GM12878 (cell line): ENCODE results near the gene TRMT1. TPM values are rescaled to one million over a fixed set of nuclear protein-coding genes. Genes with fewer than 3 reads are reported as not detected.
A peak's percentile ranks its signal among the peaks of the same experiment; 100 is the strongest.

Source experiments
- ATAC-seq: fragments of 200-7000 bp; cut with Tn5 transposase; 3 replicates; pipeline ENCODE4 v1.9.1; 2020; ENCODE audit warnings: mild to moderate bottlenecking, moderate library complexity
- BruUV-seq: library from RNA; stranded (reverse); fragments of 400-500 nt; replicated peaks from 2 replicates; lab custom pipeline; 2021; lab: Mats Ljungman, UMichigan
- CTCF ChIA-PET: fragments of 300-600 bp; sonication (Branson Sonifier 250); formaldehyde crosslinking; extraction: SDS; loops from one replicate; lab custom pipeline; 2021; ENCODE audit warnings: inconsistent platforms; lab: Yijun Ruan, JAX
- POLR2A ChIA-PET: fragments of 350-600 bp; formaldehyde crosslinking; extraction: SDS; loops from one replicate; lab custom pipeline; 2021; ENCODE audit warnings: inconsistent platforms; lab: Charles Lee
- RAD21 ChIA-PET: fragments of 300-600 bp; sonication (Branson Sonifier 250); formaldehyde crosslinking; loops from one replicate; lab custom pipeline; 2023; ENCODE audit warnings: antibody characterized with exemption; ENCODE audit not compliant: unreplicated experiment; lab: Charles Lee
- SMC1A ChIA-PET: fragments of 300-600 bp; sonication (Branson Sonifier 250); formaldehyde crosslinking; loops from one replicate; lab custom pipeline; 2023; ENCODE audit not compliant: unreplicated experiment, uncharacterized antibody; lab: Charles Lee
- DNase-seq: peaks from one replicate; pipeline ENCODE4 v3.0.0-alpha.2; 2011; ENCODE audit warnings: low read depth, low spot score
- FAIRE-seq: peaks from 3 replicates; lab custom pipeline; 2011; peaks lifted over from hg19 to GRCh38; lab: Jason Lieb, UNC
- H2AFZ ChIP-seq: 2 replicates; pipeline ENCODE4 v1.6.0; 2011; ENCODE audit warnings: low read depth, low read length, control low read depth; ENCODE audit not compliant: control insufficient read depth
- H3K27ac ChIP-seq: 2 replicates; pipeline ENCODE4 v1.5.1; 2011; ENCODE audit warnings: control low read depth; ENCODE audit not compliant: control insufficient read depth, insufficient read depth
- H3K27me3 ChIP-seq, 2 experiments: replicated peaks in 1 of 2; 2 replicates each; pipeline versions ENCODE4 v1.6.0 to v1.6.1; 2011; ENCODE audit warnings: low read length in 1 of 2; ENCODE audit not compliant: control insufficient read depth in 2 of 2, insufficient read depth in 2 of 2
- H3K36me3 ChIP-seq, 2 experiments: 2 replicates each; pipeline ENCODE4 v1.5.1; 2011; ENCODE audit warnings: low read length in 1 of 2; ENCODE audit not compliant: control insufficient read depth in 2 of 2, insufficient read depth in 2 of 2
- H3K4me1 ChIP-seq: 2 replicates; pipeline ENCODE4 v1.6.1; 2011; ENCODE audit warnings: mild to moderate bottlenecking, low read length, moderate library complexity, mixed read lengths; ENCODE audit not compliant: control insufficient read depth, insufficient read depth
- H3K4me2 ChIP-seq: 2 replicates; pipeline ENCODE4 v1.6.0; 2011; ENCODE audit warnings: control low read depth; ENCODE audit not compliant: control insufficient read depth, insufficient read depth
- H3K4me3 ChIP-seq: fragments of 200-600 bp; sonication (generic); 2 replicates; pipeline ENCODE4 v1.5.1; 2016
- H3K79me2 ChIP-seq: 2 replicates; pipeline ENCODE4 v1.6.0; 2011; ENCODE audit warnings: low read length; ENCODE audit not compliant: control insufficient read depth, insufficient read depth
- H3K9ac ChIP-seq: 2 replicates; pipeline ENCODE4 v1.8.0; 2011; ENCODE audit warnings: low read length, control low read depth, mixed read lengths; ENCODE audit not compliant: control insufficient read depth, insufficient read depth
- H3K9me3 ChIP-seq: replicated peaks from 3 replicates; pipeline ENCODE4 v1.5.1; 2011; ENCODE audit warnings: mild to moderate bottlenecking, low read length; ENCODE audit not compliant: control insufficient read depth, insufficient read depth
- H4K20me1 ChIP-seq: 2 replicates; pipeline ENCODE4 v1.6.0; 2011; ENCODE audit not compliant: control insufficient read depth, insufficient read depth
- BHLHE40 ChIP-seq, 2 experiments: fragments of 450-650 bp in 1 of 2; IDR thresholded peaks; 2 replicates each; pipeline ENCODE4 v1.6.1; 2011 to 2017; ENCODE audit warnings: low read depth in 2 of 2, borderline replicate concordance in 1 of 2, improper control_type of control experiment in 1 of 2, low read length in 1 of 2, mild to moderate bottlenecking in 1 of 2
- NFYA ChIP-seq: IDR thresholded peaks from 2 replicates; pipeline ENCODE4 v1.6.1; 2011; ENCODE audit warnings: low read depth, mild to moderate bottlenecking, low read length, improper control_type of control experiment, borderline replicate concordance
- RAD51 ChIP-seq: fragments of 450-650 bp; IDR thresholded peaks from 2 replicates; pipeline ENCODE4 v1.6.1; 2016; ENCODE audit warnings: moderate library complexity, mild to moderate bottlenecking, inconsistent platforms
- SREBF1 ChIP-seq: IDR thresholded peaks from 2 replicates; pipeline ENCODE4 v1.6.1; 2012; ENCODE audit warnings: mild to moderate bottlenecking, low read length
- SUZ12 ChIP-seq: fragments of 200-600 bp; sonication (generic); IDR thresholded peaks from one replicate; pipeline ENCODE4 v1.6.1; 2018; ENCODE audit warnings: antibody characterized with exemption, mild to moderate bottlenecking; ENCODE audit not compliant: unreplicated experiment
- WGBS: methylation state at CpG from one replicate; pipeline ENCODE4 v1.1.6; 2016; ENCODE audit warnings: low lambda C conversion rate; ENCODE audit not compliant: insufficient replicate concordance, insufficient coverage; ENCODE audit errors: missing lambda C conversion rate; 5-methylcytosine and 5-hydroxymethylcytosine counted together
- in situ Hi-C: fragments of 300-500 bp; cut with MboI; formaldehyde crosslinking; loops from 9 replicates; pipeline ENCODE4 v1.14.3; 2018; ENCODE audit warnings: mixed read lengths
- intact Hi-C: fragments of 100-400 bp; cut with micrococcal nuclease; formaldehyde crosslinking; loops from one replicate; pipeline ENCODE4 v1.14.2; 2022; ENCODE audit not compliant: unreplicated experiment
- polyA plus RNA-seq, 11 experiments: library from polyadenylated mRNA; depleted of rRNA in 4 of 11; unstranded in 6 of 11; stranded (reverse) in 5 of 11; fragments of >200 nt; fragmentation: Nextera tagmentation in 4 of 11; fragmentation: Illumina TruSeq in 1 of 11; extraction: Ambion mirVana in 4 of 11; extraction: Trizol in 1 of 11; gene quantifications; 1 replicate in 1 of 11; 2 replicates in 10 of 11; pipeline versions ENCODE4 v1.2.1 to v1.2.3, GENCODE V29; 2011 to 2016; ENCODE audit warnings: inconsistent platforms in 2 of 11, missing spikeins in 2 of 11, low read depth in 1 of 11
- total RNA-seq, 4 experiments: library from RNA; depleted of rRNA in 3 of 4; stranded (reverse); fragments of >200 nt in 3 of 4; fragmentation: Illumina TruSeq in 1 of 4; extraction: Trizol in 1 of 4; gene quantifications; 2 replicates each; pipeline versions ENCODE4 v1.2.1 to v1.2.3, GENCODE V29; 2013 to 2021

TRMT1 gene
- total and polyA plus RNA-seq, 10 of the 15 experiments (the other 5 are each of a cell fraction or from before 2014, with no cell fraction given), result 3.4 to 68.8 (median 34.8) TPM

GRCh38 chr19:13092606-13093235, 23.8 kb downstream of the TRMT1 start:
- ChIA-PET SMC1A (interaction anchor here (0.9 to 4.3 kb wide), 4 partner anchors 19 to 128 kb away, joined by 3 to 48 read pairs (median 14); no protein-coding TSS in a partner anchor), POLR2A (interaction anchor here (0.5 kb wide), 1 partner anchor 69 kb away, joined by 4 read pairs; no protein-coding TSS in a partner anchor), CTCF (interaction anchor here (0.7 to 8.0 kb wide), 9 partner anchors 12 to 202 kb away, joined by 4 to 145 read pairs (median 13); partner anchors contain the start of gene GCDH), RAD21 (interaction anchor here (4.5 to 5.3 kb wide), 2 partner anchors 32 to 115 kb away, joined by 41 to 81 read pairs; no protein-coding TSS in a partner anchor)
- intact Hi-C loops (loop anchor here (2.0 to 10.0 kb wide), 2 partner anchors 58 to 114 kb away; no protein-coding TSS in a partner anchor), in situ Hi-C loops (loop anchor here (5.0 to 10.0 kb wide), 2 partner anchors 115 to 208 kb away; partner anchors contain the start of genes DNASE2 and KLF1)
- BruUV-seq, result no TSS peak
- Histone ChIP-seq H3K9ac (no peak overlapping the region), H3K79me2 (no peaks in the 10 kb centered on the region), H3K4me1 (peaks cover 17% of the 10 kb centered on the region), H3K27ac (no peak overlapping the region), H3K36me3 (no peaks in the 10 kb centered on the region), H3K27me3 (peaks cover 0 to 5% of the 10 kb centered on the region in 2 experiments; a peak in 2 of 4 replicates), H3K4me3 (no peak overlapping the region), H3K9me3 (no peaks in the 10 kb centered on the region), H3K4me2 (no peak overlapping the region), H2AFZ (no peak overlapping the region), H4K20me1 (no peaks in the 10 kb centered on the region)
- no peak for DNase-seq
- no peak for ATAC-seq
- TF ChIP-seq BHLHE40 (IDR thresholded peaks at IDR 0.05; ENCODE audit: borderline replicate concordance in 1 of 2, low read depth in 2 of 2, low read length in 1 of 2) (peak in 1 of 2 experiments; percentile 22; a peak in 1 of 4 replicates), SUZ12 (no peak), SREBF1 (no peak), RAD51 (peak; percentile 38; the same call in 1 of the 2 replicates)
- no peak for FAIRE-seq
- 38% methylated on average over 14 of the region's 14 CpGs for WGBS

DNA sequence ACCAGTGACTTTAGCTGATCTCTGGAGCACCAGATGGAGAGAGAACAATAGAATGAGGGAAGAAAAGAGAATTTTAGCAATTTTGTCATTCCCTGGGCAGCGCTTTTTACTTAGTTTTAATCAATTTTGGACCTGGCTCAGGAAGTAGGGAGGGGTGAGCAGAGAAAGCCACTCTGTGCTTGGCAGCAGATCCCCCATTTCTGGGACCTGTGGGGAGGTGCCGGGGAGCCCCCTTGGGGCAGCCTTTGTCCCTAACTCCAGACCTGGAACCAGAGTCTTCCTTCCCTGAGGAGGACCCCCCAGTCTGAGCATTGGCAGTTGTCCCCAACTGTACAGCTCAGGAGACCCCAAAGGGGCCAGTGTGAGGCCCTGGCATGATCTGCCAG, 24.4 kb downstream of the TRMT1 start:
- Histone ChIP-seq H4K20me1 (no peaks in the 10 kb centered on the region), H3K4me3 (no peak overlapping the region), H3K27me3 (peaks cover 0 to 5% of the 10 kb centered on the region in 2 experiments; a peak in 2 of 4 replicates), H2AFZ (no peak overlapping the region), H3K79me2 (no peaks in the 10 kb centered on the region), H3K4me2 (no peak overlapping the region), H3K9ac (no peak overlapping the region), H3K4me1 (peaks cover 17% of the 10 kb centered on the region), H3K27ac (no peak overlapping the region)
- POLR2A ChIA-PET, result no interaction called here
- intact Hi-C loops (loop anchor here (2.0 to 10.0 kb wide), 2 partner anchors 57 to 113 kb away; no protein-coding TSS in a partner anchor), in situ Hi-C loops (loop anchor here (5.0 to 10.0 kb wide), 2 partner anchors 115 to 207 kb away; partner anchors contain the start of genes DNASE2 and KLF1)
- SMC1A ChIA-PET, result interaction anchor here (2.0 kb wide), 1 partner anchor 115 kb away, joined by 7 read pairs; no protein-coding TSS in a partner anchor
- RAD21 ChIA-PET, result interaction anchor here (1.1 to 5.3 kb wide), 2 partner anchors 32 to 115 kb away, joined by 4 to 41 read pairs; no protein-coding TSS in a partner anchor
- BruUV-seq, result no TSS peak
- CTCF ChIA-PET, result interaction anchor here (0.6 to 8.0 kb wide), 3 partner anchors 13 to 116 kb away, joined by 3 to 145 read pairs (median 39); no protein-coding TSS in a partner anchor
- no peak for FAIRE-seq
- no peak for ATAC-seq
- TF ChIP-seq NFYA, result no peak
- TF ChIP-seq, all 136 proteins: peak for 0
- 0% methylated on average over 2 of the region's 2 CpGs for WGBS
- DNase-seq, result no peak
- Histone ChIP-seq H3K36me3 (no peaks in the 10 kb centered on the region), H3K9me3 (no peaks in the 10 kb centered on the region)
